ENCODE data around the gene KCNMB3.
"Not testable (repeated sequence)": the region's sequence is repeated elsewhere in the genome, so short reads cannot be mapped to it uniquely, and the experiment has no call there.

Gene KCNMB3

GRCh38 chr3:179263134-179263533 is 12.2 kb upstream of the KCNMB3 start:
- no peak for DNase-seq

DNA sequence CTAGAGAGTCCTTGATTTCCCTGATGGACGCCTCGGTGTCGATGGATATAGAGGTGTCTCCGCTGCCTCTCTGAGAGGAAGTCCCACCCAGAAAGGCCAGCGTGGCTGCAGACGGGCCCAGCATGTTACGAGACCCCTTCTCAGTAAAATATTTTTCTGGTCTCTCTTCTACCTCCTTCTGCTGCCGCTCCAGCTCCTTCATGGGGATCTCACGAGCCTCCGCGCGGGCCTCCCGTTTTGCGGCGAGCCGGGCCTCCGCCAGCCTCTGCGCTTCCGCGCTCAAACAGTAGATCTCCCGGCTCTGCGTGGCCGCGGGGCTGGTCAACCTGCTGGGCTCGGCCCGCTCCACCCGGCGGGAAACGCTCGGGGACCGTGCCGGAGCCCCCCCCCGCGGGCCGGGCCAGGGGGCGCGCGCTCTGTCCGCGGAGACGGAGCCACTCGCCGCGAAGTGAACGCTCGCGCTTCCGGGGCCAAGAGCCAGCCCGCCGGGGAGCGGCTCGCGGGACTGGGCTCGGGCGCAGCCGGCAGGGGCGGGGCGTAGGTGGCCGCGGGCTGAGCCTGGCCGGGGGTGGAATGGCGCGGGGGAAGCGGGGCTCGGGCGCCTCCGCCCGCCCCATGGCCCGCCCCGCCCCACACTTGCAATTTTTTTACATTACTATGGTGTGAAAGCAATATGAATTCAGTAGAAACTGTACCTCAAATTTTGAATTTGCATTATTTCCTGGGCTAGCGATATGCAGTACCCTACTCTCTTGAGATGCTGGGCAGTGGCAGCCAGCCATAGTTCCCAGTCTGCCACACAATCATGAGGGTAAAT is 10.2 kb upstream of the KCNMB3 start:
- peak; percentile 87 for DNase-seq

GRCh38 chr3:179259959-179260756 is 9.2 kb upstream of the KCNMB3 start:
- not testable (repeated sequence) for DNase-seq

DNA sequence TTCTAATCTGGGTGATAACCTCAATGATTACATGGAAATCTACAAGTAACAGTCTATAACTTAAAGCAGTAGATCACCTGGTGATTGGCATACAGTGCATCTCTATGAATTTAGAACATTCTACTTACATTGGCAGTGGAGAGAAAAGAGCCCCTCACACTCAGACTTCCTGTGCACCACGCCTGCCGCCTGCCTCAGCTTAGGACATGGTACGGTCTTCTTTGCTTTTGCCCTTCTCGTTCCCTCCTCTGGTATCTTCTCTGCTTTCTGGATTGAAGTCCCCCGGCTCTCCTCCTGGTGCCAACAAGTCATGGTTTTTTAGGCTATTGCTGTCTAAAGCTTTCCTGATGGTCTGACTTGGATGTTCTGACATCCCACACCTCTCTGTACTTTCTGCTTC is 7.9 kb upstream of the KCNMB3 start:
- no peak for DNase-seq

DNA sequence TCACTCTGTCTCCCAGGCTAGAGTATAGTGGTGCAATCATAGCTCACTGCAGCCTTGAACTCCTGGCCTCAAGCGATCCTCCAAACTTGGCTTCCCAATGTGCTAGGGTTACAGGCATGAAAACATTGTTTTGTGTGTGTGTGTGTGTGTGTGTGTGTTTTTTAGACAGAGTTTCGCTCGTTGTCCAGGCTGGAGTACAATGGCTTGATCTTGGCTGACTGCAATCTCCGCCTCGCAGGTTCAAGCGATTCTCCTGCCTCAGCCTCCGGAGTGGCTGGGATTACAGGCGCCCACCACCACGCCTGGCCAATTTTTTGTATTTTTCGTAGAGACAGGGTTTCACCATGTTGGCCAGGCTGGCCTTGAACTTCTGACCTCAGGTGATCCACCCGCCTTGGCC is 6.8 kb upstream of the KCNMB3 start:
- not testable (repeated sequence) for DNase-seq

DNA sequence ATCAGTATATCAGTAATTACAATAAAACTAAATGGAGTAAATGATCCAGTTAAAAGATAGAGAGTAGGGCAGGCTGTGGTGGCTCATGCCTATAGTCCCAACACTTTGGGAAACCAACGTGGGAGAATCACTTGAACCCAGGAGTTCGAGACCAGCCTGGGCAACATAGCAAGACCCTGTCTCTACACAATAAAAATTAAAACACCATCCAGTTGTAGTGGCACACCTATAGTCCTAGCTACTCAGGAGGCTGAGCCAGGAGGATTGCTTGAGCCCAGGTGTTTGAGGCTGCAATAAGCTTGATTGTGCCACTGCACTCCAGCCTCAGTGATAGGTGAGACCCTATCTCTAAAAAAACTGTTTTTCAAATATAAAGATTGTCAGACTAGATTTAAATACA is 5.9 kb upstream of the KCNMB3 start:
- DNase-seq = no peak

- no peak for DNase-seq
Observed at GRCh38 chr3:179247289-179248015, 3.5 kb downstream of the KCNMB3 start.

DNA sequence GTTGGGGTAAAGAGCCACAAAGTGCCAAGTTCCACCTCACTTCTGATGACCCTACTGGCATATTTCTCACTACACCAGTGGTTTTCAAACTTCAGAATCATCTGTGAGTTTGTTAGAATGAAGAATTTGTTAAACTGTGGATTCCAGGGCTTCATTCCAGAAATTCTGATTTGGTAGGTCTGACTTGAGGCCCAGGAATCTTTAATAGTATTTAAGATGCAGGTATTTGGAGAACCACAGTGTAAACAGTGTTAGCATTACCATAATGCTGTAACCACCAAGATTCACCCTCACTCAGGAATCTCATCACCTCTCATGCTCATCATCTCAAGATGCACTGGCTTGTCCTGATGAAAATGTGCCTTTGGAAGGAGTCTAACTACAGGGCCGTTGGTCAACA is 6.0 kb downstream of the KCNMB3 start:
- no peak for DNase-seq

- DNase-seq = not testable (repeated sequence)
Observed at GRCh38 chr3:179242859-179243258, 8.1 kb downstream of the KCNMB3 start.

GRCh38 chr3:179240299-179240698 is 10.6 kb downstream of the KCNMB3 start:
- DNase-seq = not testable (repeated sequence)

DNA sequence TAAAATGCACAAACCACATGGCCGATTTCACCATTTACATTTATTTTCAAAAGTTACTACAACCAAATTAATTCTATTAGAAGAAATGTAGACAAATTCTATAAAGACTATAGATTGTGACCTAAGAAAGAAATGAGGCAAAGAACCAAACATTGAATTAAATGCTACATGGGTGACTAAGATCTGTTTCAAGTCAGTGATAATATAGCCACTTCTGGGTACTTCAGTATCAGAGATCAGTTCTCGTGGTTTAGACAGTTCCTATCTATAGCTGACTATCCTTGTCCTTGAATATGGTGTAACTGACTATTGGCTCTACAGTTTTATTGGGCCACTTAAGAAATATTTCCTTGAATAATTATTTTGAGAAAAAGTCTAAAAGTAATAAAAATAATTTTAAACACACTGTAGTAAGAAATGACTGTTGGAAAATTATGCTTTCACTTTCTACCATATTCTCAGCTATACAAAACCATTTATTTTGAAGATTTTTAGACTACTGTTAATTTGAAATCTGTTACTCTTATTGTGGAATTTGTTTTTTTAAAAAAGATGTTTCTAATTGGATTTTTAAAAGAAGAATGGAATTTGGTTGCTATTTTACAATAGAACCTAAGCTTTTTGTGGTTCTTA is 14.1 kb downstream of the KCNMB3 start:
- peak; percentile 85 for DNase-seq

- no peak for DNase-seq
Observed at GRCh38 chr3:179234199-179234598, 16.7 kb downstream of the KCNMB3 start.

- DNase-seq = peak; percentile 40
Observed at GRCh38 chr3:179233043-179233442, 17.9 kb downstream of the KCNMB3 start.

DNA sequence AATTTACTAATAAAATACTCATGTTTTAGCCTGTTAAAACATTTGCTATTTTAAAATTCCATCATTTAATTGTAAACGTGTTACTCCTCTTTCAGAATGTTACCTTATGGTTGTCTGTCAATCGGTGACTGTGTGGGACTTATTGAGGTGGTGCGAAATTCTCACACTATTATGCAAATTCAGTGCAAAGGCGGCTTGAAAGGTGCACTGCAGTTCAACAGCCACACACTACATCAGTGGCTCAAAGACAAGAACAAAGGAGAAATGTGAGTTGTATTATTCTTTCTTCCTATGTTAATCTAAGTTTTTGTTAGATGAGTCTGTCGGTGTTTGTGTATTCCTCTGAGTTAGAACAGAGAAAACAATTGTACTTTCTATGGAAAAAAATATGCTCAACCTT is 21.7 kb downstream of the KCNMB3 start:
- no peak for DNase-seq

DNA sequence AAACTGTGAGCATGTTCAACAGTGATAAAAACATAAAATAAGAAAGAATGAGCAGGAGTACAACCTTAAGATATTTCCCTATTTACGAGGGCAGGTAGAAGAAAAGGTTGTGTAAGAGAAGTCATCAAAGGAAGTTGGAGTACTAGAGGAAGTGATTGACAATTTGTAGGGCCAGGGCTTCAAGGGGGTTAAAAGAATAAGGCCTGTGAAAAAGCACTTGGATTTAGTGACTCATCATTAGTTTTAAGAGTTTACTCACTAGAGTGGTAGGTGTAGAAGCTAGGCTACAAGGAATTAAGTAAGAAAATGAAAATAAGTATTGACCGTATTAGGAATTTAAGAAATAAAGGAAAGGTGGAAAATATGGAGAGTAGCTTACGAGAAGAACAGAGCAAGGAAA is 23.6 kb downstream of the KCNMB3 start:
- no peak for DNase-seq

GRCh38 chr3:179224584-179224983 is 26.3 kb downstream of the KCNMB3 start:
- no peak for DNase-seq

- DNase-seq = no peak
Observed at GRCh38 chr3:179223548-179223947, 27.4 kb downstream of the KCNMB3 start.

- not testable (repeated sequence) for DNase-seq
Observed at GRCh38 chr3:179218213-179218612, 32.7 kb downstream of the KCNMB3 start.

- not testable (repeated sequence) for DNase-seq
Observed at GRCh38 chr3:179215550-179215949, 35.4 kb downstream of the KCNMB3 start.

DNA sequence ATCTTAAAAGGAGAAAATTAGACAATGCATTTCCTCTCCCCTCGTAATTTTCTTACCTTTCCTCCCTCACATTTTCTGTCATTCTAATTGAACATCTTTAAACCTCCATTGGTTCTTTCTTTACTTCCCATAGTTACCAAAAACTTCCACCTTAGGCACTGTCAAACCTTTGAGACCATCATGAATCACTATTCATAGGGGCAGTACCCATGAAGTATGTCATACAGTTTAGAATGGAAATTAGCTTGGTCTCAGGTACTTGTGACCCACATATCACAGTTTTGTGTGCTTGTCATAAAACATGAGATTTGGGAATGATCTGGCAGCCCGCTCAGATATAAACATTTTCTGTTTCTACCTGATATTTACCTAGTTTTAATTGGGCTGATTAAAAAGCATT is 50.1 kb downstream of the KCNMB3 start:
- no peak for DNase-seq

DNA sequence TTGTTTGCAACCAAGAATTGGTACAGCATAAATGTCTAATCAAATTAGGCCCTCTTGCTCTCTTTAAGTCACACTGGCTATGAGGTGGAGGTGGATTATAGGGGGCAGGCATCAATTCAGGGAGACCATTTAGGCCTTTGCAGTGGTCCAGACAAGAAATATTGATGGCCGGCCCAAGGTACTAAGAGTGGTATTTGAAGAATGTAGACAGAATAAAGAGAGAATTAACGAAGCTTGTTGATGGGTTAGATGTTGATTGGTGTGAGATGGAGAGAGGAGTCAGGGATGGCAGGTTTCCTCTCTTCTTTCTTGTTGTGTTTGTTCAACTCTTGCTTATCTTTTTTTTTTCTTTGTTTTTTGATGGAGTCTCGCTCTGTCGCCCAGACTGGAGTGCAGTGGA is 54.2 kb downstream of the KCNMB3 start:
- no peak for DNase-seq

GRCh38 chr3:179196098-179196497 is 54.8 kb downstream of the KCNMB3 start:
- peak; percentile 55 for DNase-seq

GRCh38 chr3:179194931-179195330 is 56.0 kb downstream of the KCNMB3 start:
- DNase-seq = no peak
